ENCODE measurements around the gene PEX6. TPM values are rescaled to one million over a fixed set of nuclear protein-coding genes. Genes with fewer than 3 reads are reported as not detected.
A peak's percentile ranks its signal among the peaks of the same experiment; 100 is the strongest.

PEX6 gene
- total and polyA plus RNA-seq, 2 experiments from 2014 or later = 6.5 to 25.1 TPM

- Mint-ChIP-seq H3K27ac (peak overlapping the region; percentile 52; the same call in 1 of the 2 replicates), H3K4me1 (peaks cover 6% of the 10 kb centered on the region; the same call in 2 of the 3 replicates), H3K4me3 (no peak overlapping the region), H3K36me3 (ENCODE audit: low read depth) (0 out of 3 replicates have a peak, but pooled peaks cover 4% of the 10 kb centered on the region), H3K9me3 (no peaks in the 10 kb centered on the region), H3K27me3 (ENCODE audit: insufficient read depth, low read depth, poor library complexity) (peaks cover 6% of the 10 kb centered on the region)
- H3K4me2 ChIP-seq = no peak overlapping the region
- H3K4me1 ChIP-seq (ENCODE audit: insufficient read depth) = no peaks in the 10 kb centered on the region
- H3K27ac ChIP-seq (ENCODE audit: low read depth) = no peak overlapping the region
- DNase-seq (ENCODE audit: low spot score) (no peak), ATAC-seq (no peak)
- H2AFZ ChIP-seq = no peak overlapping the region
- H3K79me2 ChIP-seq (replicated peaks; ENCODE audit: insufficient read depth) = no peaks in the 10 kb centered on the region
- H4K20me1 ChIP-seq (replicated peaks; ENCODE audit: insufficient read depth) = no peaks in the 10 kb centered on the region
- no peaks in the 10 kb centered on the region for H3K27me3 ChIP-seq (ENCODE audit: insufficient read depth)
- H3K36me3 ChIP-seq (ENCODE audit: insufficient read depth) = no peaks in the 10 kb centered on the region
- TF ChIP-seq REST (IDR thresholded peaks at IDR 0.05; ENCODE audit: unreplicated experiment) = no peak
- no peak for TF ChIP-seq ZNF114 (CRISPR knock-in tag; IDR thresholded peaks at IDR 0.05)
- no peak for TF ChIP-seq ZNF331 (CRISPR knock-in tag; IDR thresholded peaks at IDR 0.05; ENCODE audit: low read depth)
- TF ChIP-seq ETS1 (IDR thresholded peaks at IDR 0.05) = no peak
- no peak for TF ChIP-seq EZH2phosphoT487 (IDR thresholded peaks at IDR 0.05; ENCODE audit: unreplicated experiment)
- TF ChIP-seq JUNB (IDR thresholded peaks at IDR 0.05; ENCODE audit: unreplicated experiment) = no peak
- TF ChIP-seq POLR2AphosphoS5 (IDR thresholded peaks at IDR 0.05; ENCODE audit: low read depth) = no peak
- TF ChIP-seq ZNF462 (CRISPR knock-in tag; IDR thresholded peaks at IDR 0.05) = no peak
- TF ChIP-seq EZH2 (IDR thresholded peaks at IDR 0.05; ENCODE audit: low read depth, unreplicated experiment) = no peak
- no peak for TF ChIP-seq NANOG (IDR thresholded peaks at IDR 0.05; ENCODE audit: borderline replicate concordance)
- no peak for TF ChIP-seq CTCF (conservative IDR thresholded peaks at IDR 0.05; ENCODE audit: low read depth in 2 of 2)
- no peak for TF ChIP-seq CREB1 (CRISPR knock-in tag; IDR thresholded peaks at IDR 0.05; ENCODE audit: low read depth)
- TF ChIP-seq STAT1 (IDR thresholded peaks at IDR 0.05; ENCODE audit: unreplicated experiment) = no peak
- no peak overlapping the region for H3K4me3 ChIP-seq
- no peaks in the 10 kb centered on the region for H3K9me2 ChIP-seq (ENCODE audit: insufficient read depth)
- H3F3A ChIP-seq (replicated peaks; ENCODE audit: low read depth) = no peaks in the 10 kb centered on the region
Measured at GRCh38 chr6:42969934-42970333, 9.0 kb downstream of the PEX6 start.

Measured in GM23338 (cell line).